Fibroblast of the aortic adventitia (primary cell): Measurements from ENCODE around the gene DENND4B. TPM values are rescaled to one million over a fixed set of nuclear protein-coding genes. Genes with fewer than 3 reads are reported as not detected.

ENCODE experiments used
- DNase-seq: peaks from one replicate; pipeline ENCODE4 v3.0.0-alpha.2; 2010; ENCODE audit warnings: low read depth
- H3K4me3 ChIP-seq: 2 replicates; pipeline ENCODE4 v1.5.1; 2011; ENCODE audit warnings: low read depth, mild to moderate bottlenecking, control low read depth, low read length, moderate library complexity
- CTCF ChIP-seq: IDR thresholded peaks from 2 replicates; pipeline ENCODE4 v1.5.1; 2011; ENCODE audit warnings: mild to moderate bottlenecking, low read length, control low read depth, inconsistent platforms; ENCODE audit not compliant: insufficient read depth
- total RNA-seq: library from RNA; depleted of rRNA; stranded (reverse); fragments of >200 nt; gene quantifications from 2 replicates; pipeline ENCODE4 v1.2.3, GENCODE V29; 2012; ENCODE audit warnings: low replicate concordance

DENND4B gene
- total RNA-seq, 1 donor = 23.2 TPM

- no peak for DNase-seq
- no peak overlapping the region for H3K4me3 ChIP-seq
- no peak for TF ChIP-seq CTCF
These were observed 17.7 kb downstream of the DENND4B start for GRCh38 chr1:153928791-153929341.

- TF ChIP-seq CTCF = no peak
These were observed 18.3 kb downstream of the DENND4B start for GRCh38 chr1:153928245-153928644.

DNA sequence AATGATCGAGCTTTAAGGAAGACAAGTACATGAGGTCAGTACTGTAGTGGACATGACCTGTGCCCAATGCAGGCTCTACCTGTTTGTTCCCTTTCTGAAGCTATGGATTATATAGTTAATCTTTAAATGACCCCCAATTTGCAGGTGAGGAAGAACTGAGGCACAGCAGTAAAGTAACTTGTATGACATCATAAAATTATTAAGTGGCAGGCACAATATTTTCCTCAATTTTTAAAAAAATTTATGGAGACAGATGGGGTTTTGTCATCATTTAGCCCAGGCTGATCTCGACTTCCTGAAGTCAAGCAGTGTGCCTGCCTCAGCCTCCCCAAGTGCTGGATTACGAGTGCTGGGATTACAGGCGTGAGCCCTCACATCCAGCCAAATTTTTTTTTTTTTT lies 20.1 kb downstream of the DENND4B start:
- no peak for DNase-seq
- no peak overlapping the region for H3K4me3 ChIP-seq
- TF ChIP-seq CTCF = no peak

More at GRCh38 chr1:153928245-153928644, 18.3 kb downstream of the DENND4B start:
- H3K4me3 ChIP-seq = no peak overlapping the region
- DNase-seq = no peak

DNA sequence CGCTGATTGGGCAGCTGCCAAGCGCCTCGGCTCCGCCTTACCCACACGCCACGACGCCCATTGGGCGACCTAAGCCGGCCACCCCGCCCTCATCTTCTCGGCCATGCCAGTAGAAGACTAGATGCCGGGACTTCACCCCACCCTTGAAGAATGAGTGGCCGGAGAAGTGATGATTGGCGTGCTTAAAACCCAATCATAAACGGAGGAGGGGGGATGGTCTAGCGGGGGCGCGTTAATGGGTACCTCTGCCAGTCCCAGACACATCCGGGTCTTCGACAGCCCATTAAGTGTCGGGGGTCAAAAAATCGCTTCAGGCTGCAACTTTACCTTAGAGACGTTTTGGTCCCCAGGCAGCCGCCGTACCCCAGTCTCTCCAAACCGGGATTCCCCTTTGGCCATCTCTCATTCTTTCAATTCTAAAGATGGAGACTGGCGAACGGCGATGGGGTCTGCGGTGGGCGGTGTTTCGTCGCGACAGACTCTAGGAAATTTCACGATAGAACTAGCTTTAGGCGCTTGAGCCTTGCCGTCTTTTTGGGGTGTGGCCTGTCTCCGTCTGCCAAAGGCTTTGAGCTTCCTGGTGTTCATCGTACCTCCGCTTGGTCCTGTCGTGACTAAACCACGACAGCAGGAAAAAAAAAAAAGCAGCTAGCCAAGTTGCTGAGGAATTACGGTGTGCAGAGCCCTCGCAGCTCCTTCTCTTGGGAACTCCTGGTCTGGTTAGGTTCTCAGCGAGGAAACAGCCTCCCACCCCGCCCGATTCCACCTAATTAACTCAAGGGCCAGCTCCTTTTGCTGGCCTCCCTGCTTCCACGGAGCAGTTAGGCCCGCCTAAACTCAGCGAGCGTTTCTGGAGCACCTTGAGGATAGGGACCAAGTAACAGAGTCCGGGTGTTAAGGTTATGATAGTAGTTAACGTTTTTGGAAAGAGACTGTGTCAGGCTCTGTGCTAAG lies 23.3 kb downstream of the DENND4B start, which contains the start of gene GATAD2B:
Gene GATAD2B, minus strand, starts transcription at position 1 of the 954 bp plus-strand sequence. CDS start 94,625 bp downstream, outside the sequence.
- DNase-seq = peak; percentile 100
- H3K4me3 ChIP-seq = peak within 1 kb of the TSS; percentile 91
- no peak for TF ChIP-seq CTCF

DNA sequence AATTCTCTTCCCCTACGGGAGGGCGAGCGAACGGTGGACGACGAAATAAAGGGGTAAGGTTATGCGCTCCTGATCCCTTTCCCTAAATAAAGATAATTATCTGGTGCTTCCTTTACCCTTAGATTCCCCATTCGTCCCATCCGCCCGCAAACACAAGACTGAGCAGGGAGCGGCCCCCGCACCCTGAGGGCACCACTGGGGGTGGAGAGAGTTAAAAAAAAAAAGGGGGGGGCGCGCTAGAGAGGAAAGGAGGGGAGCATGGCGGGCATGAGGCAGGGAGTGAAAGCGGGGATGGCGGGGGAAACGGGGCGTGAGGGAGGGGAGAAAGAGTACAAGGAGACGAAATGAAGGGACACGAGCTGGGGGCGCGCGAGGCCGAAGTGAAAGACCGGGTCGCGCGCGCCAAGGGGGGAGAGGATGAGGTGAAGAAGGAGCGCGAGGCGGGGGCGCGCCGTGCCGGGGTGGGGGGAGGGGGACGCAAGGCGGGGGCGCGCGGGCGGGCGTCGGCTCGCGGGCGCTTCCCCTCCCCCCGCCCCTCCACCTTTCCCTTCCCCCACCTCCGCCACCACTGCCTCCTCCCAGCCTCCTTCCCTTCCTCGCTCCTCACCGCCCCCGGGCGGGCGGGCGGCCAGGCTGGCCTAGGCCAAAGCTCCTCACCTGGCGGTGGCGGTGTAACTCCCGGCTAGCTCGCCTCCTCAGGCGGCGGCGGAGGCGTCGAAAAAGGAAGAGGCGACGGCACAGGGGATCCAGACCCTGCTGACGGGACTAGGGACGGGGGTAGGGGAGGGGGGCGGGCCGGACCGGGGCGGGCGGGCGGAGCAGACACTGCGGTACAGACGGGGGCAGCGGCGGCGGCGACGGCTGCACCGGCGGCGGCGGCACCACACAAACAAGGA lies 24.2 kb downstream of the DENND4B start:
- no peak for DNase-seq
- TF ChIP-seq CTCF = peak; percentile 10
- peak overlapping the region; percentile 91 for H3K4me3 ChIP-seq

DNA sequence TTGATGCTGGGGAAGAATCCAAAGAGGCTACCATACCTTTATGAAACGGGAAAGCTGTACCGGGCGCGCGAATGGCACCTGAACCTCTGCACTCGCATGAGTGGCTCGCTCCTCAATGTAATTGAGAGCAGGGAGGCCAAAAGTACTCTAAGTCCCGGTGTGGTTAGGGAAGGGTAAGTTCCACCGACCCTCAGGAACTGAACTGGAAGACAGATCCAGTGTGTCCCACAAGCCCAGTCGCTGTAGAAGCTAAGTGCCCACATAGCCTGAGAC lies 24.8 kb downstream of the DENND4B start:
- H3K4me3 ChIP-seq = peak overlapping the region; percentile 91
- no peak for TF ChIP-seq CTCF
- DNase-seq = no peak
